GM23248 (cell line): ENCODE data around the gene CDH22. TPM values are rescaled to one million over a fixed set of nuclear protein-coding genes. Genes with fewer than 3 reads are reported as not detected.

Experiments used
- DNase-seq: peaks from one replicate; pipeline ENCODE4 v3.0.0-alpha.2; 2015
- H2AFZ ChIP-seq: fragments of 200-600 bp; sonication (generic); 2 replicates; pipeline ENCODE4 v1.6.1; 2016; ENCODE audit warnings: antibody characterized with exemption
- H3F3A ChIP-seq: fragments of 200-600 bp; sonication (generic); 2 replicates; pipeline ENCODE4 v1.6.1; 2016; ENCODE audit warnings: mild to moderate bottlenecking, antibody characterized with exemption, mixed run types; ENCODE audit not compliant: insufficient read depth
- H3K27ac ChIP-seq: fragments of 200-600 bp; sonication (generic); 2 replicates; pipeline ENCODE4 v1.5.1; 2016; ENCODE audit warnings: mild to moderate bottlenecking
- H3K27me3 ChIP-seq: fragments of 200-600 bp; sonication (generic); replicated peaks from 2 replicates; pipeline ENCODE4 v1.6.1; 2016; ENCODE audit warnings: mild to moderate bottlenecking; ENCODE audit not compliant: insufficient read depth
- H3K36me3 ChIP-seq: fragments of 200-600 bp; sonication (generic); 2 replicates; pipeline ENCODE4 v1.6.1; 2016; ENCODE audit warnings: low read depth, mild to moderate bottlenecking
- H3K4me1 ChIP-seq: fragments of 200-600 bp; sonication (generic); 2 replicates; pipeline ENCODE4 v1.6.1; 2016; ENCODE audit warnings: mild to moderate bottlenecking; ENCODE audit not compliant: insufficient read depth
- H3K4me2 ChIP-seq: fragments of 200-600 bp; sonication (generic); one replicate; pipeline ENCODE4 v1.6.1; 2016; ENCODE audit warnings: mild to moderate bottlenecking; ENCODE audit not compliant: unreplicated experiment
- H3K4me3 ChIP-seq: fragments of 200-600 bp; sonication (generic); 2 replicates; pipeline ENCODE4 v1.5.1; 2016; ENCODE audit warnings: mild to moderate bottlenecking
- H3K79me2 ChIP-seq: fragments of 200-600 bp; sonication (generic); 2 replicates; pipeline ENCODE4 v1.6.1; 2016; ENCODE audit warnings: mild to moderate bottlenecking; ENCODE audit not compliant: insufficient read depth
- H3K9ac ChIP-seq: fragments of 200-600 bp; sonication (generic); 2 replicates; pipeline ENCODE4 v1.6.1; 2016; ENCODE audit warnings: mild to moderate bottlenecking
- H3K9me2 ChIP-seq: fragments of 200-600 bp; sonication (generic); 2 replicates; pipeline ENCODE4 v1.6.1; 2016; ENCODE audit warnings: mixed run types, mild to moderate bottlenecking, moderate library complexity; ENCODE audit not compliant: insufficient read depth
- H3K9me3 ChIP-seq: fragments of 200-600 bp; sonication (generic); one replicate; pipeline ENCODE4 v1.6.1; 2017; ENCODE audit warnings: low read depth
- H4K20me1 ChIP-seq: fragments of 200-600 bp; sonication (generic); 2 replicates; pipeline ENCODE4 v1.6.0; 2016; ENCODE audit not compliant: insufficient read depth
- EZH2 ChIP-seq: fragments of 200-600 bp; sonication (generic); IDR thresholded peaks from 2 replicates; pipeline ENCODE4 v1.6.1; 2018; ENCODE audit warnings: antibody characterized with exemption, mild to moderate bottlenecking; ENCODE audit not compliant: insufficient read depth, poor library complexity, severe bottlenecking
- EZH2phosphoT487 ChIP-seq: fragments of 200-600 bp; sonication (generic); IDR thresholded peaks from 2 replicates; pipeline ENCODE4 v1.6.1; 2018; ENCODE audit warnings: antibody characterized with exemption, moderate library complexity, mild to moderate bottlenecking, low read depth; ENCODE audit not compliant: insufficient read depth
- WGBS, 2 experiments: methylation state at CpG; one replicate each; pipeline ENCODE4 v1.1.6; 2015 to 2017; ENCODE audit warnings: low lambda C conversion rate in 2 of 2, low coverage in 1 of 2; ENCODE audit errors: missing lambda C conversion rate in 2 of 2; 5-methylcytosine and 5-hydroxymethylcytosine counted together
- in situ Hi-C: fragments of 300-500 bp; cut with MboI; formaldehyde crosslinking; loops from 2 replicates; pipeline ENCODE4 v1.15.0; 2020
- polyA plus RNA-seq: library from polyadenylated mRNA; unstranded; fragments of >200 nt; fragmentation: Nextera tagmentation; extraction: Ambion mirVana; gene quantifications from 2 replicates; pipeline ENCODE4 v1.2.1, GENCODE V29; 2016
- total RNA-seq: library from RNA; depleted of rRNA; stranded (reverse); fragments of >200 nt; shearing (Covaris generic); gene quantifications from 2 replicates; pipeline ENCODE4 v1.2.3, GENCODE V29; 2014

CDH22 gene
- total and polyA plus RNA-seq, 2 experiments from 2014 or later = not detected

- 54 to 61% methylated on average over 8 of the region's 8 CpGs for WGBS, 2 experiments
- H3K4me3 ChIP-seq = no peak overlapping the region
- no peak overlapping the region for H3K27ac ChIP-seq
- no peaks in the 10 kb centered on the region for H3K9me3 ChIP-seq
- H3K79me2 ChIP-seq = no peaks in the 10 kb centered on the region
- H3K36me3 ChIP-seq = no peaks in the 10 kb centered on the region
- H3K4me2 ChIP-seq = no peak overlapping the region
- in situ Hi-C loops = loop anchor here (10.0 kb wide), 1 partner anchor 210 kb away; no protein-coding TSS in a partner anchor
- no peaks in the 10 kb centered on the region for H3K4me1 ChIP-seq
- no peaks in the 10 kb centered on the region for H4K20me1 ChIP-seq
- peaks cover 46% of the 10 kb centered on the region for H3K27me3 ChIP-seq
- no peak for DNase-seq
- no peak overlapping the region for H3K9ac ChIP-seq
- TF ChIP-seq EZH2phosphoT487 (no peak), EZH2 (no peak)
- no peak overlapping the region for H2AFZ ChIP-seq
- no peaks in the 10 kb centered on the region for H3F3A ChIP-seq
- H3K9me2 ChIP-seq = no peaks in the 10 kb centered on the region
Measured at GRCh38 chr20:46344488-46345162, 36.3 kb upstream of the CDH22 start.

- TF ChIP-seq EZH2 (no peak), EZH2phosphoT487 (no peak)
- no peaks in the 10 kb centered on the region for H3K9me2 ChIP-seq
- no peak for DNase-seq
- no peaks in the 10 kb centered on the region for H3K79me2 ChIP-seq
- no peak overlapping the region for H3K4me3 ChIP-seq
- H3K9ac ChIP-seq = no peak overlapping the region
- no peaks in the 10 kb centered on the region for H3K4me1 ChIP-seq
- no peaks in the 10 kb centered on the region for H3K36me3 ChIP-seq
- H3F3A ChIP-seq = no peaks in the 10 kb centered on the region
- H4K20me1 ChIP-seq = no peaks in the 10 kb centered on the region
- 4 to 10% methylated on average over 2 of the region's 2 CpGs for WGBS, 2 experiments
- H3K4me2 ChIP-seq = no peak overlapping the region
- no peak overlapping the region for H2AFZ ChIP-seq
- in situ Hi-C loops = loop anchor here (10.0 kb wide), 1 partner anchor 209 kb away; no protein-coding TSS in a partner anchor
- H3K27me3 ChIP-seq = peaks cover 53% of the 10 kb centered on the region
- no peaks in the 10 kb centered on the region for H3K9me3 ChIP-seq
- H3K27ac ChIP-seq = no peak overlapping the region
Measured at GRCh38 chr20:46343975-46344357, 35.7 kb upstream of the CDH22 start.

- Histone ChIP-seq H2AFZ (no peak overlapping the region), H3K27me3 (peaks cover 57% of the 10 kb centered on the region), H3K27ac (no peak overlapping the region), H3K79me2 (no peaks in the 10 kb centered on the region), H3K4me2 (no peak overlapping the region), H3K9ac (no peak overlapping the region), H4K20me1 (no peaks in the 10 kb centered on the region), H3K9me3 (no peaks in the 10 kb centered on the region), H3K4me1 (no peaks in the 10 kb centered on the region), H3K36me3 (no peaks in the 10 kb centered on the region), H3K4me3 (no peak overlapping the region), H3K9me2 (no peaks in the 10 kb centered on the region), H3F3A (no peaks in the 10 kb centered on the region)
- in situ Hi-C loops = loop anchor here (10.0 kb wide), 1 partner anchor 209 kb away; no protein-coding TSS in a partner anchor
- no peak for TF ChIP-seq EZH2
- TF ChIP-seq EZH2phosphoT487 = no peak
- DNase-seq = no peak
- 7 to 9% methylated on average over 16 to 17 of the region's 17 CpGs for WGBS, 2 experiments
Measured at GRCh38 chr20:46343348-46343974, 35.2 kb upstream of the CDH22 start.

GRCh38 chr20:46342451-46343347, 34.4 kb upstream of the CDH22 start:
- Histone ChIP-seq H2AFZ (no peak overlapping the region), H4K20me1 (no peaks in the 10 kb centered on the region), H3K9me2 (no peaks in the 10 kb centered on the region), H3K4me1 (no peaks in the 10 kb centered on the region), H3K27me3 (peaks cover 62% of the 10 kb centered on the region), H3K4me3 (no peak overlapping the region), H3K79me2 (no peaks in the 10 kb centered on the region), H3K9ac (no peak overlapping the region), H3K36me3 (no peaks in the 10 kb centered on the region), H3K9me3 (no peaks in the 10 kb centered on the region), H3F3A (no peaks in the 10 kb centered on the region), H3K27ac (no peak overlapping the region), H3K4me2 (no peak overlapping the region)
- TF ChIP-seq EZH2phosphoT487 (no peak), EZH2 (no peak)
- in situ Hi-C loops = loop anchor here (10.0 kb wide), 1 partner anchor 208 kb away; no protein-coding TSS in a partner anchor
- DNase-seq = no peak
- WGBS, 2 experiments = 35 to 38% methylated on average over 17 of the region's 17 CpGs
